Right lobe of liver (tissue), 6 donors: ENCODE measurements around the gene TSEN2. TPM values are rescaled to one million over a fixed set of nuclear protein-coding genes. Genes with fewer than 3 reads are reported as not detected.

Source experiments
- ATAC-seq, 4 donors: fragments of 200-7000 bp; cut with Tn5 transposase; one replicate each; pipeline ENCODE4 v1.9.1; 2020; ENCODE audit warnings: mild to moderate bottlenecking in 4 of 4, moderate library complexity in 4 of 4
- DNase-seq, 3 donors: peaks; one replicate each; pipeline ENCODE4 v3.0.0-alpha.2; 2020
- H3K27ac ChIP-seq, 3 donors: fragments of 200-600 bp; one replicate each; pipeline ENCODE4 v1.8.0; 2022
- H3K27me3 ChIP-seq, 2 donors: fragments of 200-600 bp; one replicate each; pipeline ENCODE4 v1.8.0; 2022
- H3K36me3 ChIP-seq, 4 donors: fragments of 200-600 bp; sonication (generic) in 1 of 4; one replicate each; pipeline versions ENCODE4 v1.5.1 to v1.8.0; 2017 to 2022; ENCODE audit warnings: control low read depth in 1 of 4
- H3K4me1 ChIP-seq, 4 donors: fragments of 200-600 bp; sonication (generic) in 1 of 4; one replicate each; pipeline versions ENCODE4 v1.5.1 to v1.8.0; 2017 to 2022; ENCODE audit warnings: control low read depth in 1 of 4
- H3K4me3 ChIP-seq, 3 donors: fragments of 200-600 bp; one replicate each; pipeline ENCODE4 v1.8.0; 2022
- H3K9me3 ChIP-seq, 4 donors: fragments of 200-600 bp; sonication (generic) in 1 of 4; one replicate each; pipeline versions ENCODE4 v1.5.1 to v1.8.0; 2017 to 2022; ENCODE audit warnings: control low read depth in 1 of 4
- CTCF ChIP-seq, 4 donors: fragments of 200-600 bp in 3 of 4; fragments of 450-650 bp in 1 of 4; IDR thresholded peaks; one replicate each; pipeline versions ENCODE4 v1.5.1 to v1.8.0; 2016 to 2022; ENCODE audit warnings: antibody characterized with exemption in 4 of 4, mild to moderate bottlenecking in 2 of 4
- POLR2A ChIP-seq: fragments of 450-650 bp; IDR thresholded peaks from one replicate; pipeline ENCODE4 v1.6.1; 2017; ENCODE audit warnings: antibody characterized with exemption, mild to moderate bottlenecking
- WGBS: methylation state at CpG from one replicate; pipeline ENCODE4 v1.1.6; 2018; ENCODE audit warnings: low coverage, low lambda C conversion rate; ENCODE audit not compliant: insufficient coverage; ENCODE audit errors: missing lambda C conversion rate; 5-methylcytosine and 5-hydroxymethylcytosine counted together
- intact Hi-C, 2 donors: fragments of 100-400 bp; cut with DNase I; formaldehyde crosslinking; loops; one replicate each; pipeline versions ENCODE4 v1.11.2 to v1.14.1; 2022
- total RNA-seq, 6 experiments: library from RNA; depleted of rRNA in 2 of 6; stranded (reverse); fragments of >200 nt in 2 of 6; fragmentation: NEBNext Ultra II Directional in 3 of 6; extraction: Animal tissue kit (Norgen Biotek cat#: 25700) in 3 of 6; gene quantifications; one replicate each; pipeline versions ENCODE4 v1.1.0 to v1.2.4, GENCODE V29; 2016 to 2023
- donor health status: DM: no; HTN: yes; CAD: no.
- donor health status: DM: no; HTN: no; CAD: no.
- donor health status: DM: no; HTN: no; CAD: no.
- donor health status: DM: no; HTN: yes; CAD: no.
- donor health status: DM: no; HTN: yes; CAD: no.

TSEN2 gene
- total RNA-seq, 6 experiments from 2014 or later: 4.7 to 9.2 (median 6.4) TPM

- Histone ChIP-seq H3K27me3 (no peaks in the 10 kb centered on the region), H3K9me3 (no peaks in the 10 kb centered on the region), H3K27ac (no peak overlapping the region), H3K4me3 (no peak overlapping the region), H3K4me1 (no peaks in the 10 kb centered on the region), H3K36me3 (peaks cover 0 to 86% (median 39%) of the 10 kb centered on the region in 4 donors)
- intact Hi-C loops: no loop called here
- TF ChIP-seq POLR2A: no peak
- no peak for TF ChIP-seq CTCF (IDR thresholded peaks at IDR 0.05)
- DNase-seq (no peak), ATAC-seq (peak in 3 of 4 donors; percentile 12 to 41 (median 38))
- WGBS: 19% methylated on average over 6 of the region's 7 CpGs
Observed at GRCh38 chr3:12574661-12575060, 90.4 kb downstream of the TSEN2 start.

- DNase-seq: no peak
- WGBS: 96% methylated on average over 5 of the region's 5 CpGs
Observed at GRCh38 chr3:12577379-12577778, 93.1 kb downstream of the TSEN2 start.

GRCh38 chr3:12578742-12579141 lies 94.5 kb downstream of the TSEN2 start:
- TF ChIP-seq CTCF (IDR thresholded peaks at IDR 0.05): no peak
- no peak for TF ChIP-seq POLR2A
- no peaks in the 10 kb centered on the region for H3K9me3 ChIP-seq
- no peak overlapping the region for H3K4me3 ChIP-seq
- H3K27ac ChIP-seq: no peak overlapping the region
- peaks cover 0 to 65% (median 26%) of the 10 kb centered on the region in 4 donors for H3K36me3 ChIP-seq
- ATAC-seq (no peak), DNase-seq (no peak)
- intact Hi-C loops: no loop called here
- no peaks in the 10 kb centered on the region for H3K27me3 ChIP-seq
- H3K4me1 ChIP-seq: peaks cover 0 to 11% (median 5%) of the 10 kb centered on the region in 4 donors
- WGBS: 87% methylated on average over 2 of the region's 2 CpGs

More at GRCh38 chr3:12577379-12577778, 93.1 kb downstream of the TSEN2 start:
- no peaks in the 10 kb centered on the region for H3K9me3 ChIP-seq
- no peak overlapping the region for H3K4me3 ChIP-seq
- H3K27me3 ChIP-seq: no peaks in the 10 kb centered on the region
- no peak for TF ChIP-seq POLR2A
- no peak for TF ChIP-seq CTCF (IDR thresholded peaks at IDR 0.05)
- H3K4me1 ChIP-seq: no peaks in the 10 kb centered on the region
- intact Hi-C loops: no loop called here
- no peak overlapping the region for H3K27ac ChIP-seq
- H3K36me3 ChIP-seq: peaks cover 0 to 71% (median 30%) of the 10 kb centered on the region in 4 donors
- ATAC-seq: no peak

- TF ChIP-seq POLR2A: no peak
- no peak for TF ChIP-seq CTCF (IDR thresholded peaks at IDR 0.05)
- DNase-seq: no peak
- 29% methylated on average over 1 of the region's 3 CpGs for WGBS
Observed at GRCh38 chr3:12579456-12579855, 95.2 kb downstream of the TSEN2 start.

GRCh38 chr3:12579905-12580304 lies 95.6 kb downstream of the TSEN2 start:
- H3K27me3 ChIP-seq: no peaks in the 10 kb centered on the region
- ATAC-seq: peak; percentile 13 to 78 (median 48)
- H3K4me3 ChIP-seq: no peak overlapping the region
- no peak overlapping the region for H3K27ac ChIP-seq
- TF ChIP-seq CTCF (IDR thresholded peaks at IDR 0.05): no peak
- no peaks in the 10 kb centered on the region for H3K9me3 ChIP-seq
- no peak for DNase-seq
- intact Hi-C loops: no loop called here
- peaks cover 0 to 12% (median 5%) of the 10 kb centered on the region in 4 donors for H3K4me1 ChIP-seq
- 38% methylated on average over 2 of the region's 3 CpGs for WGBS
- peaks cover 9 to 65% (median 27%) of the 10 kb centered on the region in 4 donors for H3K36me3 ChIP-seq

More at GRCh38 chr3:12579456-12579855, 95.2 kb downstream of the TSEN2 start:
- intact Hi-C loops: no loop called here
- peaks cover 4 to 65% (median 26%) of the 10 kb centered on the region in 4 donors for H3K36me3 ChIP-seq
- H3K27me3 ChIP-seq: no peaks in the 10 kb centered on the region
- peaks cover 0 to 12% (median 5%) of the 10 kb centered on the region in 4 donors for H3K4me1 ChIP-seq
- no peak for ATAC-seq
- H3K27ac ChIP-seq: no peak overlapping the region
- H3K9me3 ChIP-seq: no peaks in the 10 kb centered on the region
- H3K4me3 ChIP-seq: no peak overlapping the region
